CD4-positive, alpha-beta T cell treated with Interleukin-6 at 100 ng/mL for 8 hours (primary cell): ENCODE results near the gene ALPP.
"Not testable (repeated sequence)": the region's sequence is repeated elsewhere in the genome, so short reads cannot be mapped to it uniquely, and the experiment has no call there.

Source experiments
- DNase-seq: peaks from one replicate; pipeline ENCODE4 v3.0.0-alpha.2; 2020; ENCODE audit warnings: mixed read lengths, low spot score

Gene ALPP

GRCh38 chr2:232381204-232382031, 2.9 kb downstream of the ALPP start:
- not testable (repeated sequence) for DNase-seq

DNA sequence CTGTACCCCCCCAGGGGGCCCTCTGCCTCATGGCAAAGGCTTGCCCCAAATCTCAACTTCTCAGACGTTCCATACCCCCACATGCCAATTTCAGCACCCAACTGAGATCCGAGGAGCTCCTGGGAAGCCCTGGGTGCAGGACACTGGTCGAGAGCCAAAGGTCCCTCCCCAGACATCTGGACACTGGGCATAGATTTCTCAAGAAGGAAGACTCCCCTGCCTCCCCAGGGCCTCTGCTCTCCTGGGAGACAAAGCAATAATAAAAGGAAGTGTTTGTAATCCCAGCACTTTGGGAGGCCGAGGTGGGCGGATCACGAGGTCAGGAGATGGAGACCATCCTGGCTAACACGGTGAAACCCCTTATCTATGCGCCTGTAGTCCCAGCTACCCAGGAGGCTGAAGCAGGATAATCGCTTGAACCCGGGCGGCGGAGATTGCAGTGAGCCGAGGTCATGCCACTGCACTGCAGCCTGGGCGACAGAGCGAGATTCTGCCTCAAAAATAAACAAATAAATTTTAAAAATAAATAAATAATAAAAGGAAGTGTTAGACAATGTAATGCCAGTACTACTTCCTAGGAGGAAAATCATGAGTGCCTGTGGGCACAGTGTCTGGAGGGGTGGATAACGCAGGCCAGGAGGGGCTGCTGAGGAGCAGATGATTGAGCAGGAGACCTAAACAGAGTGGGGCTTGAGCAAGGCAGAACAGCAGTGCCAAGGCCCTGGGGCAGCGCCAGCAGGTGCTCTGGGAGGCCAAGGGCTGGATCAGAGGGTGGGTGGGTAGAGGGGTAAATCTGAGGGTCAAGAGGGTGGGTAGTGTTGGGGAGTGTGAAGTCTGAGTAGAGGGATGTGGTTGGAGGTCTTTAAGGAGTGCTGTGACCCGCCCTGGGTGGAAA, 4.0 kb downstream of the ALPP start:
- no peak for DNase-seq

GRCh38 chr2:232384466-232384865, 5.9 kb downstream of the ALPP start:
- no peak for DNase-seq

GRCh38 chr2:232385058-232385457, 6.5 kb downstream of the ALPP start:
- not testable (repeated sequence) for DNase-seq

DNA sequence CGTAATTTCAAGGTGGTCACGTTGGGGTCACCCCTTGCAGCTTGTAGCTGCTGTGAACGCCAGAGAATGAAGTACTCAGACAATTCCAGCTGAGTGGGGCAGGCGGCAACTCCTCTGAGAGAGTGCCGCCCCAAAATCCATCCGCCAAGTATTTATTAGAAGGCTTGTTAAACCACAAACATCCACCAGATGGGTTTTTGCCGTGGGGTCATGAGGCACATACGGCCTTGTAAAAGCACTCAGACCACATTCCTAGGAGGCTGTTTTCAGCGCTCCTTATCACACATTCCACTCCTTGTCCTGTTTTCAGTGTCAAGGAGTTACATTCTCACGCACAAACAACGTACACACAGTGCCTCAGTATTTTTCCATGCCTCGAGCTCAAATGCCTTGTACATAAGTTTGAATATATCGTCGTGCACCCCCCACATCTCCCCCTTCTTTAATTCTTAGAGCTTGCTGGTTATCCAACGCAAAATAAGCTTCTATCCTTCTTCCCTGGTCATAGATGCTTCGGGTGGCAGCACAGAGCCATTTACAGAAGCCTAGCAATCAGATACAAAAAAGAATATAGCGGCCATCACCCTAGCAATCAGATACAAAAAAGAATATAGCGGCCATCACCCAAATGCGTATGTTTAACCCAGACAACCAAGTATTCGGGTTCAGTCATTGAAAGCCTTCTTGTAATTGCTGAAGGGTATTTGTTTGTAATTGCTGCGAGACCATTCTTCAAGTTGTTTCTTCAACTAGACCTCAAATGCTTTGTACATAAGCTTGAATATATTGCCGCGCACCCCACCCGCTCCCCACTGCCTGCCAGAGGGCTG, 7.3 kb downstream of the ALPP start:
- DNase-seq = no peak

DNA sequence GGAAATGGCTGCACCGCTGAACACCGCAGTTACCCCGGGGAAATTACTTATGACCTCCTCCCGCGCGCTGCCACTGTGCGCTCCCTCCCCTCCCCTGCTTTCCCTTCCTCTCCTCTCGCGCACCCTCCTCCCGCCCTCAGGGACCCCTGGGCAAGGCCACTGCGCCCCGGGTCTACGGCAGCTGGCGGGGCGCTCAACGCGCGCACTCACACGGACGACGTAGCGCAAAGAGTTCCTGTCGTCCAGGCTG, 7.9 kb downstream of the ALPP start:
- DNase-seq = no peak

GRCh38 chr2:232386740-232387450, 8.3 kb downstream of the ALPP start:
- no peak for DNase-seq

DNA sequence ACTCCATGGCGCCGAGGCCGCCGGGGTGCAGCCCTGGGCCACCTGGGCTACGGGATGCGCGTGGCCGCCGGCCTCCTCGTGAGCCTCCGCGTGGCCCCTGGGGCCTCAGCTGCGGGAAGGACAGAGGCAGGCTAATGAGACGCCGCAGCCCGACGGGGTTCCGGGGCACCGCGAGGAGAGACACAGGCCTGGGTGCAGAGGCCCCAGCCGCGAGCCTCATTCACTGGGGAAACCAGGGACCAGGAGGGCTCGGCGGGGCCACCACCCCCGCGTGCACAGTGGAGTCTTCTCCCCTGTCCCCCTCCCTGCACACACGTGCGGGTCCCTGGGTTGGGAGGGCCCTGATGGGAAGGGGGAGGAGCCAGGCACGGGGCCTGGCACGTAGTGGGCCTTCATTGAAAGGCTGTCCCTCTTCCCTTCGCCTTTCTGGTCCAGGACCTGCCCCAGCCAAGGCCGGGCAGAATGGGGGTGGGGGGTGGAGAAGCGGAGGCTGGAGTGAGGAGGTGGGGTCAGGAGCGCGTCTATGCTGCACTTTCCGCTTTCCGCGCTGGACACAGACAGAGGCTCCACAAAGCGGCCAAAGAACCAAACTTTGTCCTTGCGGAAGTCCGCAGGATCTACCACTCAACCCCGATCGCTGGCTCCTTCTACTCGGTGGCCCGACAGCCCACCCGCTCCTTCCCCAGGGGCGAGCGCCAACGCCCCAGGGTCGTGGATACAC, 9.1 kb downstream of the ALPP start:
- no peak for DNase-seq

DNA sequence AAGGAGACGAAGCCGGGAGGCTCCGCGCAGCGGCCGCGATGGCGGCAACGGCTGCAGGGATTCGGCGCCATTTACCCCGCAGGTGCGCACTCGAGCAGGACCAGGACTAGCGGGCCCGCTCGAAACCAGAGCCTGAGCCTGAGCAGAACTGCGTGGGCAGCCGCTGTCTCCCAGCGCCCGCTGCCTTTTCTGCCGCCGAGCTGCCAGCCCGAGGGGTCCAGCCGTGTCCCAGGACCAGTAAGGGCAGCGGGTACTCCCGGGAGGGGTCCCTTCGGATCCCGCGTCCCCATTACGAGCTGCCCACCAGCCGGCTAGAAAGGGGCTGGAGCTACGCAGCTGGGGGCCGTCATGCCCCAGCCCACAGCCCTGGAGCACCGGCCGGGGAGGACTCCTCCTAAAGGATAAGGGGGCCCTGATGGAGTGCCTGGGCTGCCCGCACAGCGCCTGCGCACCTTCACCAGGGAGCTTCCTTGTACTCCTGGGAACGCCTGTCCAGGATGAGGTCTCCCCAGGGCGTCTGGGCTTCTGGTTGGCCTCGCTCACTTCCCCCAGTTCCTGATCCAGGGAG, 9.9 kb downstream of the ALPP start:
- no peak for DNase-seq

GRCh38 chr2:232389327-232389726, 10.8 kb downstream of the ALPP start:
- DNase-seq = no peak

DNA sequence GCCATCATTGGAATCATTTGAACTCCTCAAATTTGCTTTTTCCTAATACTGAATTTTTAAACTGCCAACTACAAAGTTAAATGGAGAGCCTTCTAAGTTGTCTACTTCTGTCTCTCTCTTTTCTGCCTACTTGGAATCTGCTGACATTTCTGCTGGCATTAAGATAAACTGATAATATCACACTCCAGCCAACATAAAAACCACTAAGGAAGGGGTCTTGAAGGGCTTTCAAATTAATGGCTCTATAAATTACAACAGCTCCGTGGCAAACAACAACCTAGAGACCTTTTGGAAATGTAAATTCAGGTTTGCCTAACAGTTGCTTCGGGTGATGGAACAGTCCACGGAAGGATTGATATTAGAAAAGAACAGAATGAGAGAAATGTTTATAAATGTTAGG, 12.1 kb downstream of the ALPP start:
- no peak for DNase-seq

GRCh38 chr2:232393556-232393955, 15.0 kb downstream of the ALPP start:
- no peak for DNase-seq

GRCh38 chr2:232394431-232394830, 15.9 kb downstream of the ALPP start:
- DNase-seq = not testable (repeated sequence)

DNA sequence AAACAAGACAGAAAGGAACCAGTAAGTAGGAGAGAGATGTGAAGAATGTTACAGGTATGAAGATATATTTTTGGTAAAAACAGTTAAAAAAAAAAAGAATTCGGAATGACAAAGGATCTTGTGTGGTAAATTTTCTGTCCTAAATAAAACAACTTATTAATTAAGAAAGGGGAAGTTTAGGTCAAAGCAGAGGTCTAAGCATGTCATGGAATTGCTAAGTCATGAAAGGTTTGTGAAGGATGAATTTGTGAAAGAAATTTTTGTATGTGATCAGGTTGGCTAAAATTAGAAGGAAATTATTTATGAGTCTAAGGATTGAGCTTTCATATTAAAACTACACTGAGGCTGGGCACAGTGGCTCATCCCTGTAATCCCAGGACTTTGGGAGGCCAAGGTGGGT, 17.0 kb downstream of the ALPP start:
- no peak for DNase-seq

GRCh38 chr2:232396683-232397082, 18.1 kb downstream of the ALPP start:
- no peak for DNase-seq

GRCh38 chr2:232398293-232399034, 19.9 kb downstream of the ALPP start:
- DNase-seq = no peak

DNA sequence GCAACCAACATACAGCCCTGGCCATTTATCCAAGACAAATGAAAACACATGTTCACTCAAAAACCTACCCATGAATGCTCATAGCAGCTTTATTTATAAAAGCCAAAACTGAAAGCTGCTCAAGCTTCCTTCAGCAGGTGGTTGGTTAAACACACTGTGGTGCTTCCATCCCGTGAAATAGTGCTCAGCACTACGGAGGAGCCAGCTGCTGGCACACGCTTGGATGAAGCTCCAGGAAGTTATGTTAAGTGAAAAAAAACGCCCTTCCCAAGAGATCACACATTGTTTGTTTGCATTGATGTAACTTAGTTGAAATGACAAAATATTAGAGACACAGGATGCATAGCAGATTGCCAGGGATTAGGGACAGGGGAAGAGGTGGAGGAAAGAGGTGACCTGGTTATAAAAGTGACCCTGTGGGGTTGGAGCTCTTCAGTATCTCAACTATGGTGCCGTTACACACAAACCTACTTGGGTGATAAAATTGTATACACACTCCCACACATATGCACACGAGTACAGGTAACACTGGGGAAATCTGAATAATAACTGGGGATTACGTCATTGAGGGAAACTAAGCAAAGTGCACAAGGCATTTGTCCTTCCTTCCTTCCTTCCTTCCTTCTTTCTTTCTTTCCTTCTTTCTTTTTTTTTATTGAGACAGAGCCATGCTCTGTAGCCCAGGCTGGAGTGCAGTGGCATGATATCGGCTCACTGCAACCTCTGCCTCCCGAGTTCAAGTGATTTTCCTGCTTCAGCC, 21.9 kb downstream of the ALPP start:
- no peak for DNase-seq

DNA sequence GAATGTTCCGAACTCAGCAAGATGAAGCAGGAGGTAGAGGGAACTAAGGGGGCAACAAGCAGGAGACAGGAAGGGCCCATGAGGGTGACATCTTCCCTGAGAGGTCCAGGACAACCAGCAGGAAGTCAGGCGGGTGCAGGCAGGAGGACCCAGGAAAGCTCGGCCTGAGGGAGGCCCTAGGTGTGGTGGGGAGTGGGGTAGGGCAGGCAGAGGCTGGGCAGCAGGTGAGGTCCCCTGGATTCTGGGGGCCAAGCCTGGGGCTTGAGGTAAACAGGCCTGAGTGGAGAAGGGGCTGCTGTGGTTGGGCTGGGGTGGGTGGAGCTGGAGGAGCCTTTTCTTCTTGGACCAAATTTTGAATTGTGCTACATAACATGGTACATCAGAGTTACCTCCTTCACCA, 24.0 kb downstream of the ALPP start:
- no peak for DNase-seq

DNA sequence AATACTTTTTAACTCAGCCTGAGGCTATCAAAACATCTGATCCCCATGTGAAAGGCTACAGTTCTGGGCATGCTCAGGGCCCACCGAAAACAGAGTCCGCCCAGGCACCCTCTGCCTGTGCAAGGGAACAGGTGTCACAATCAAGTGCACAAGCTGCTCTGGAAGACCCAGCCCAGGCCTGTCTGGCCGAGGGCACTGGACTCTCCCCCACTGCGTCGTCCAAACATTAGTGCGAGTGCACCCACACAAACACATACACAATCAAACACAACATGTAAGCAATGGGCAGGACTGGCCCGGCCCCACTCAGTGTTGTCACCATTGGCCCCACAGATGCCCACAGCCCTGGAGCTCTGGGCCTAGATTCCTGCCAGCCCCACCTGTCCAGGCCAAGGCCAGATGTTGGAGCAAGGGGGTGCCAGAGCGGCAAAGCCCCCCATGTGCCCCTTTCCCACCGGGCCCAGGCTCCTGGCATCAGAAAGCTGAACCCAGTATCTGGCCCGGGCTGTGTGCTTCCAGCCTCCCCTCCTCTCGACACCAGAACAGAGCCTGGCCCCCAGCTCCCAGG, 27.5 kb downstream of the ALPP start:
- DNase-seq = no peak
